Lung (tissue), 12 donors: ENCODE data around the gene ATP10A. TPM values are rescaled to one million over a fixed set of nuclear protein-coding genes. Genes with fewer than 3 reads are reported as not detected.

ENCODE experiments used
- ATAC-seq: fragments of 200-7000 bp; cut with Tn5 transposase; one replicate; pipeline ENCODE4 v1.9.1; 2020; ENCODE audit warnings: moderate number of reproducible peaks; ENCODE audit not compliant: insufficient read depth, low FRiP score
- DNase-seq, 3 donors: peaks; one replicate each; pipeline ENCODE4 v3.0.0-alpha.2; 2013 to 2017
- H3K27ac ChIP-seq, 2 donors: one replicate each; pipeline ENCODE4 v1.5.1; 2013; ENCODE audit warnings: mild to moderate bottlenecking in 2 of 2, moderate library complexity in 2 of 2, control low read depth in 1 of 2, inconsistent platforms in 1 of 2, low read depth in 1 of 2, low read length in 1 of 2
- H3K27me3 ChIP-seq, 3 donors: one replicate each; pipeline ENCODE4 v1.5.1; 2013; ENCODE audit warnings: low read length in 2 of 3; ENCODE audit not compliant: control insufficient read depth in 3 of 3, insufficient read depth in 3 of 3
- H3K36me3 ChIP-seq, 4 donors: one replicate each; pipeline ENCODE4 v1.5.1; 2013; ENCODE audit warnings: low read length in 4 of 4, mild to moderate bottlenecking in 1 of 4, moderate library complexity in 1 of 4; ENCODE audit not compliant: control insufficient read depth in 4 of 4, insufficient read depth in 4 of 4
- H3K4me1 ChIP-seq, 5 donors: one replicate each; pipeline ENCODE4 v1.5.1; 2013; ENCODE audit warnings: low read length in 5 of 5, mild to moderate bottlenecking in 2 of 5, moderate library complexity in 1 of 5; ENCODE audit not compliant: control insufficient read depth in 5 of 5, insufficient read depth in 5 of 5
- H3K4me3 ChIP-seq: one replicate; pipeline ENCODE4 v1.5.1; 2013; ENCODE audit warnings: mild to moderate bottlenecking, control low read depth, moderate library complexity
- H3K9ac ChIP-seq, 2 donors: one replicate each; pipeline ENCODE4 v1.5.1; 2013; ENCODE audit warnings: low read length in 2 of 2, control low read depth in 1 of 2; ENCODE audit not compliant: insufficient read depth in 1 of 2
- H3K9me3 ChIP-seq, 4 donors: one replicate each; pipeline ENCODE4 v1.5.1; 2013; ENCODE audit warnings: low read length in 3 of 4, mild to moderate bottlenecking in 1 of 4, moderate library complexity in 1 of 4; ENCODE audit not compliant: control insufficient read depth in 4 of 4, insufficient read depth in 3 of 4
- CTCF ChIP-seq: IDR thresholded peaks from 2 replicates; pipeline ENCODE4 v1.5.1; 2012; ENCODE audit warnings: mild to moderate bottlenecking; ENCODE audit errors: control extremely low read depth, extremely low read depth
- WGBS, 2 donors: extraction: QIAGEN DNeasy Blood & Tissue Kit; methylation state at CpG; one replicate each; pipeline ENCODE4 v1.1.7; 2013; 5-methylcytosine and 5-hydroxymethylcytosine counted together
- polyA plus RNA-seq, 2 donors: library from polyadenylated mRNA; stranded (reverse); fragments of 200-250 nt; gene quantifications; one replicate each; pipeline ENCODE4 v1.2.1, GENCODE V29; 2013
- total RNA-seq, 2 donors: library from RNA; depleted of rRNA in 1 of 2; stranded (reverse); fragments of >200 nt in 1 of 2; gene quantifications; one replicate each; pipeline ENCODE4 v1.2.1, GENCODE V29; 2014 to 2021
- donor health status: control.
- donor health status: control.
- donor health status: Bipolar disorder and iron deficiency.
- donor health status: healthy.
- donor health status: DM: yes; HTN: yes; CAD: no.

The ATP10A gene
- total and polyA plus RNA-seq, 4 donors, result 4.5 to 33.7 (median 6.2) TPM

GRCh38 chr15:25740383-25741255 lies 122.5 kb downstream of the ATP10A start:
- Histone ChIP-seq H3K27me3 (no peaks in the 10 kb centered on the region), H3K36me3 (peaks cover 0 to under 1% (median 0%) of the 10 kb centered on the region in 4 donors), H3K4me3 (no peak overlapping the region), H3K4me1 (peaks cover 0 to 1% (median 0%) of the 10 kb centered on the region in 5 donors), H3K9me3 (peaks cover 0 to 2% (median 0%) of the 10 kb centered on the region in 4 donors), H3K9ac (no peak overlapping the region), H3K27ac (no peak overlapping the region)
- TF ChIP-seq CTCF, result no peak
- no peak for DNase-seq
- ATAC-seq, result no peak
- WGBS, 2 donors, result 78 to 80% methylated on average over 18 of the region's 18 CpGs

- Histone ChIP-seq H3K36me3 (peaks cover 0 to 3% (median 0%) of the 10 kb centered on the region in 4 donors), H3K4me1 (peaks cover 0 to 1% (median 0%) of the 10 kb centered on the region in 5 donors), H3K4me3 (no peak overlapping the region), H3K9me3 (peaks cover 0 to 2% (median 0%) of the 10 kb centered on the region in 4 donors), H3K9ac (no peak overlapping the region), H3K27me3 (no peaks in the 10 kb centered on the region), H3K27ac (no peak overlapping the region)
- DNase-seq (peak in 1 of 3 donors; percentile 44), ATAC-seq (no peak)
- TF ChIP-seq CTCF, result no peak
- 33 to 61% methylated on average over 7 of the region's 7 CpGs for WGBS, 2 donors
Measured at GRCh38 chr15:25739687-25740121, 123.4 kb downstream of the ATP10A start.

GRCh38 chr15:25738171-25738965 lies 124.8 kb downstream of the ATP10A start:
- Histone ChIP-seq H3K4me1 (peaks cover 0 to 1% (median 0%) of the 10 kb centered on the region in 5 donors), H3K9me3 (peaks cover 0 to 2% (median 0%) of the 10 kb centered on the region in 4 donors), H3K36me3 (peaks cover 0 to 3% (median 0%) of the 10 kb centered on the region in 4 donors), H3K27me3 (no peaks in the 10 kb centered on the region), H3K27ac (no peak overlapping the region), H3K4me3 (no peak overlapping the region), H3K9ac (no peak overlapping the region)
- no peak for TF ChIP-seq CTCF
- peak in 1 of 3 donors; percentile 47 for DNase-seq
- 64 to 66% methylated on average over 7 of the region's 7 CpGs for WGBS, 2 donors
- ATAC-seq, result no peak
